ENCODE results near the gene ZNF594.
"Not testable (repeated sequence)": the region's sequence is repeated elsewhere in the genome, so short reads cannot be mapped to it uniquely, and the experiment has no call there.

Gene ZNF594

DNA sequence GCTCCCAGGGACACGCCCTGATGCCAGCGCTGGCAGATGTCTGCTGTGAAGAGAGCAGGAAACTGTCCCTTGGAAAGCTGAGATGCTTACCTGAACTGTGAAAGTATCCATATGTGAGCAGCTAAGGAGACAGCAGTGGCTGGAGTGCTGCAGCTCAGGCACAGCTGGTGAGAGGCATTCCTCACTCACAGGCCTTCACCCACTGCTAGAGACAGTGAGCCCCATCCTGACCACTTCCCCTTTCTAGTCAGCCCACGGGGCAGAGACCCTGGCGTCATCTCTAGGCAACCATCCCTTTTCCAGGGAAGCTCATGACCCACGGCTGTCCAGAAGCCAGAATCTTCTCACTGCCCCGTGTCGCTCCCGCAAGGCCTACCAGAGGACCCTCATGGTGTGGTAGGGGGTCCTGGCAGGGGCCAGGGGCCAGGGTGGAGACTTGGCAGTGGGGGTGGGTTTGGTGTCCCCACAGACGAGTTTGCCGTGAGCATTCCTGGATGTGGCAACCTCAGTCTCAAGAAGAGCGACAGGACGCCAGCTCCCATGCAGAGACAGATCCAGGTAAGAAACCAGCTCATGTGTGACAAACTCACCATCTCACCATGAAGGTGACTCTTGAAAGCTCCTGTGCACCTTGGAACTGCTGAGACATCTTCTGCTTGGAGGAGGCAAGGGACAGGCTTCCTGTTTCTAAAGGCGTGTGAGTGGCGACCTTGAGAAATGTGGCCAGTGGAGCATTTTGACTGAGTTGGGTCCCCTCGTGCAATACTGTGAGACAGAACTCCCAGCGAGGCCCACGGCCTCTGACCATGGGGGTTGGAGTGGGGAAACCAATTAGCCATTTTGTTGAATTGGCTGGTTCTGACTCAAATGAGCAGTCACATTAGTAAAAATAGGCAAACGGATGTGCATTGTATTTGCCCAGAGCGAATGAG is 43.2 kb upstream of the ZNF594 start, which contains the start of gene SCIMP:
Gene SCIMP, minus strand, starts transcription at position 216 of the 932 bp plus-strand sequence. Its CDS starts 105 bp downstream, at position 111.
- no peak for TF ChIP-seq CTCF (IDR thresholded peaks at IDR 0.05; ENCODE audit: low read depth, low read length)
- no peak for DNase-seq
- Histone ChIP-seq H3K27ac (no peak within 1 kb of the TSS), H3K27me3 (ENCODE audit: insufficient read depth, low read depth, severe bottlenecking) (no peaks in the 10 kb centered on the region), H3K9me3 (ENCODE audit: severe bottlenecking) (no peaks in the 10 kb centered on the region), H3K36me3 (no peaks in the 10 kb centered on the region), H3K4me3 (ENCODE audit: low read depth, low read length) (no peak within 1 kb of the TSS)

DNA sequence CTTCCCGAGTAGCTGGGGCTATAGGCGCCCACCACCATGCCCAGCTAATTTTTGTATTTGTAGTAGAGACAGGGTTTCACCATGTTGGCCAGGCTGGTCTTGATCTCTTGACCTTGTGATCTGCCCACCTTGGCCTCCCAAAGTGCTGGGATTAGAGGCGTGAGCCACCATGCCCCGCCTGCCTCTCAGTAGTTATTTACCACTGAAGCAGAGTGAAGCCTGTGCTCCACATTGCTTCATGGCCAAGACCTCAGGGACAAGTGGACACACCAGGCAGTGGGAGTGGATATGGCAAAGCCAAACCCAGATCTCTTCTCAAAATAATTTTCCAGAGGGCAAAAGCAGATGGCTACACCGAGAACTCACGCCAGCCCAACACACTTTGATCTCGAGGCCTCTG is 41.8 kb upstream of the ZNF594 start:
- not testable (repeated sequence) for H3K9me3 ChIP-seq (ENCODE audit: severe bottlenecking); H3K4me3 ChIP-seq (ENCODE audit: low read depth, low read length); DNase-seq; H3K27ac ChIP-seq; H3K36me3 ChIP-seq; H3K27me3 ChIP-seq (ENCODE audit: insufficient read depth, low read depth, severe bottlenecking)

DNA sequence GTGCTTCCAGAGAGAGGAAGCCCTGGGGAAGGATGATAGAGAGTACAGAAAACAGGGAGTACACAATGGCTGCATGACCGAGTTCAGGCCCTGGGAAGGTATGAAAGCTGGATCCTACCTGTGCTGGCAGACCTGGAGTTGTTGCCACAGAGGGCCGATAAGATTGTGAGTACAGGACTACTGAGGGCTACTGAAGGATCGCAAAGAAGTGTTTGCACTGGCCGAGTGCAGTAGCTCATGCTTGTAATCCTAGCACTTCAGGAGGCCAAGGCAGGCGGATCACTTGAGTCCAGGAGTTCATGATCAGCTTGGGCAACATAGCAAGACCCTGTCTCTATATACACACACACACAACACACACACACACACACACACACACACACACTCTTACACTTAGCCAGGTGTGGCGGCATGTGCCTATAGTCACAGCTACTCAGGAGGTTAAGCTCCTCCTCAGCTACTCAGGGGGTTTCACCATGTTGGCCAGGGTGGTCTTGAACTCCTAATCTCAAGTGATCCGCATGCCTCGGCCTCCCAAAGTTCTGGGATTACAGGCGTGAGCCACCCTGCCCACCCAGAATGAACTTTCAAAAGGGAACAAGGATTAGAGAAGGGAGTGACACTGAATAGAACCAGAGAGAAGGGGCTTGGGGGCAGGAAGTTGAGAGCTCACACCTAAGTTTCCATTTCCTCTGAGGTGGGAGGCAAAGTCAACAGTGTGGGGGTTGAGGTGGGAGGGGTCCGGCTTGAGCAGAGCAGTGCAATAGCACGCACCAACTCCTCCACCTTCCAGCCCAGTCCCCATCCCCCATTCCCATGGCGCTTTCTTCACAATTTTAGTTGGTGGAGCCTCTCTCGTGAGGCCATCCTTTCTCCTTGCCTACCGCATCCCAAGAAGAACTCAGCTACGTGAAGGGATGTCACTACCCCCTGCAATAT is 35.5 kb upstream of the ZNF594 start:
- no peaks in the 10 kb centered on the region for H3K9me3 ChIP-seq (ENCODE audit: severe bottlenecking)
- no peak overlapping the region for H3K4me3 ChIP-seq (ENCODE audit: low read depth, low read length)
- no peaks in the 10 kb centered on the region for H3K27me3 ChIP-seq (ENCODE audit: insufficient read depth, low read depth, severe bottlenecking)
- DNase-seq = no peak
- no peak for TF ChIP-seq CTCF (IDR thresholded peaks at IDR 0.05; ENCODE audit: low read depth, low read length)
- no peaks in the 10 kb centered on the region for H3K36me3 ChIP-seq
- no peak overlapping the region for H3K27ac ChIP-seq

- Histone ChIP-seq H3K4me3 (ENCODE audit: low read depth, low read length) (no peak overlapping the region), H3K27ac (no peak overlapping the region), H3K36me3 (no peaks in the 10 kb centered on the region), H3K9me3 (ENCODE audit: severe bottlenecking) (no peaks in the 10 kb centered on the region), H3K27me3 (ENCODE audit: insufficient read depth, low read depth, severe bottlenecking) (no peaks in the 10 kb centered on the region)
- no peak for DNase-seq
- TF ChIP-seq CTCF (IDR thresholded peaks at IDR 0.05; ENCODE audit: low read depth, low read length) = no peak
Measured at GRCh38 chr17:5225668-5226457, 34.2 kb upstream of the ZNF594 start.

DNA sequence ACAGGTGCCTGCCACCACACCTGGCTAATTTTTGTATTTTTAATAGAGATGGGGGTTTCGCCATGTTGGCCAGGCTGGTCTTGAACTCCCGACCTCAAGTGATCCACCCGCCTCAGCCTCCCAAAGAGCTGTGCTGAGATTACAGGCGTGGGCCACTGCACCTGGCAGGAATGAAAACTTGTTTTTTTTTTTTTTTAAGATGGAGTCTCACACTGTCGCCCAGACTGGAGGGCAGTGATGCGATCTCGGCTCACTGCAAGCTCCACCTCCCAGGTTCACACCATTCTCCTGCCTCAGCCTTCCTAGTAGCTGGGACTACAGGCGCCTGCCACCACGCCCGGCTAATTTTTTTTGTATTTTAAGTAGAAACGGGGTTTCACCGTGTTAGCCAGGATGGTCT is 30.2 kb upstream of the ZNF594 start:
- H3K9me3 ChIP-seq (ENCODE audit: severe bottlenecking); H3K27me3 ChIP-seq (ENCODE audit: insufficient read depth, low read depth, severe bottlenecking); DNase-seq; H3K4me3 ChIP-seq (ENCODE audit: low read depth, low read length); H3K36me3 ChIP-seq; H3K27ac ChIP-seq: not testable (repeated sequence)

GRCh38 chr17:5220074-5220473 is 28.4 kb upstream of the ZNF594 start:
- TF ChIP-seq CTCF (IDR thresholded peaks at IDR 0.05; ENCODE audit: low read depth, low read length) = no peak
- Histone ChIP-seq H3K27ac (no peak overlapping the region), H3K27me3 (ENCODE audit: insufficient read depth, low read depth, severe bottlenecking) (no peaks in the 10 kb centered on the region), H3K36me3 (no peaks in the 10 kb centered on the region), H3K4me3 (ENCODE audit: low read depth, low read length) (no peak overlapping the region), H3K9me3 (ENCODE audit: severe bottlenecking) (no peaks in the 10 kb centered on the region)
- no peak for DNase-seq
